Tibial artery (tissue), 4 donors: ENCODE measurements around the gene GABARAPL1.

ENCODE experiments used
- DNase-seq, 2 donors: peaks; one replicate each; pipeline ENCODE4 v3.0.0-alpha.2; 2019
- H3K27ac ChIP-seq, 2 donors: fragments of 200-600 bp; sonication (generic) in 1 of 2; 1 replicate in 1 of 2; 2 replicates in 1 of 2; pipeline ENCODE4 v1.5.1; 2018 to 2019; ENCODE audit warnings: mild to moderate bottlenecking in 1 of 2
- H3K27me3 ChIP-seq, 2 donors: fragments of 200-600 bp; sonication (generic) in 1 of 2; one replicate each; pipeline versions ENCODE4 v1.5.1 to v1.6.0; 2016 to 2019
- H3K36me3 ChIP-seq, 3 donors: fragments of 200-600 bp; sonication (generic) in 2 of 3; one replicate each; pipeline ENCODE4 v1.5.1; 2016 to 2019; ENCODE audit warnings: mild to moderate bottlenecking in 2 of 3
- H3K4me1 ChIP-seq, 4 donors: fragments of 200-600 bp; sonication (generic) in 2 of 4; 1 replicate in 3 of 4; 2 replicates in 1 of 4; pipeline ENCODE4 v1.5.1; 2016 to 2019
- H3K4me3 ChIP-seq, 2 donors: fragments of 200-600 bp; sonication (generic) in 1 of 2; 1 replicate in 1 of 2; 2 replicates in 1 of 2; pipeline ENCODE4 v1.5.1; 2018 to 2019; ENCODE audit warnings: mild to moderate bottlenecking in 2 of 2
- H3K9me3 ChIP-seq, 3 donors: fragments of 200-600 bp; sonication (generic) in 1 of 3; one replicate each; pipeline ENCODE4 v1.5.1; 2016 to 2019
- CTCF ChIP-seq, 2 experiments: fragments of 200-600 bp in 1 of 2; fragments of 450-650 bp in 1 of 2; IDR thresholded peaks; one replicate each; pipeline ENCODE4 v1.5.1; 2017 to 2019; ENCODE audit warnings: antibody characterized with exemption in 2 of 2, mild to moderate bottlenecking in 1 of 2, moderate library complexity in 1 of 2
- intact Hi-C: fragments of 100-400 bp; cut with DNase I; formaldehyde crosslinking; loops from one replicate; pipeline ENCODE4 v1.15.0; 2023; ENCODE audit warnings: low total_unique reads

Gene GABARAPL1

GRCh38 chr12:10171973-10172728 is 40.5 kb upstream of the GABARAPL1 start, which contains the start of gene OLR1:
TSS of gene OLR1 (minus strand) at chr12:10172132. CDS start at chr12:10172077, 55 bp downstream.
- no peak for DNase-seq
- TF ChIP-seq CTCF (IDR thresholded peaks at IDR 0.05) = no peak
- intact Hi-C loops = no loop called here
- Histone ChIP-seq H3K27ac (no peak within 1 kb of the TSS), H3K36me3 (no peaks in the 10 kb centered on the region), H3K9me3 (no peaks in the 10 kb centered on the region), H3K27me3 (no peaks in the 10 kb centered on the region), H3K4me1 (no peaks in the 10 kb centered on the region), H3K4me3 (no peak within 1 kb of the TSS)

GRCh38 chr12:10174986-10175614 is 37.6 kb upstream of the GABARAPL1 start:
- no peak for TF ChIP-seq CTCF (IDR thresholded peaks at IDR 0.05)
- Histone ChIP-seq H3K9me3 (no peaks in the 10 kb centered on the region), H3K36me3 (no peaks in the 10 kb centered on the region), H3K4me1 (no peaks in the 10 kb centered on the region), H3K27ac (no peak overlapping the region), H3K27me3 (no peaks in the 10 kb centered on the region), H3K4me3 (no peak overlapping the region)
- intact Hi-C loops = no loop called here
- DNase-seq = no peak

GRCh38 chr12:10175846-10176636 is 36.6 kb upstream of the GABARAPL1 start:
- Histone ChIP-seq H3K27ac (no peak overlapping the region), H3K27me3 (peaks cover 0 to 4% of the 10 kb centered on the region in 2 donors), H3K4me1 (no peaks in the 10 kb centered on the region), H3K9me3 (no peaks in the 10 kb centered on the region), H3K36me3 (no peaks in the 10 kb centered on the region), H3K4me3 (no peak overlapping the region)
- no peak for DNase-seq
- intact Hi-C loops = no loop called here
- TF ChIP-seq CTCF (IDR thresholded peaks at IDR 0.05) = no peak

GRCh38 chr12:10178821-10179220 is 33.9 kb upstream of the GABARAPL1 start, which contains the start of gene TMEM52B:
TSS of gene TMEM52B (plus strand) at chr12:10179032. CDS start at chr12:10179575, 543 bp downstream.
- intact Hi-C loops = no loop called here
- TF ChIP-seq CTCF (IDR thresholded peaks at IDR 0.05) = no peak
- Histone ChIP-seq H3K27ac (no peak within 1 kb of the TSS), H3K27me3 (peaks cover 0 to 13% of the 10 kb centered on the region in 2 donors), H3K4me3 (no peak within 1 kb of the TSS), H3K9me3 (no peaks in the 10 kb centered on the region), H3K4me1 (no peaks in the 10 kb centered on the region), H3K36me3 (no peaks in the 10 kb centered on the region)
- DNase-seq = no peak

GRCh38 chr12:10179776-10180181 is 32.9 kb upstream of the GABARAPL1 start:
- intact Hi-C loops = no loop called here
- H3K27ac ChIP-seq = no peak overlapping the region
- DNase-seq = no peak
- H3K9me3 ChIP-seq = no peaks in the 10 kb centered on the region
- H3K36me3 ChIP-seq = no peaks in the 10 kb centered on the region
- no peak overlapping the region for H3K4me3 ChIP-seq
- peaks cover 0 to 19% of the 10 kb centered on the region in 2 donors for H3K27me3 ChIP-seq
- no peak for TF ChIP-seq CTCF (IDR thresholded peaks at IDR 0.05)
- H3K4me1 ChIP-seq = no peaks in the 10 kb centered on the region
